Ovary (tissue), 3 donors: ENCODE data around the gene SLC38A11.

ENCODE experiments used
- CTCF ChIP-seq, 3 donors: fragments of 450-650 bp in 2 of 3; fragments of 200-600 bp in 1 of 3; IDR thresholded peaks; one replicate each; pipeline versions ENCODE4 v1.5.1 to v1.8.0; 2016 to 2022; ENCODE audit warnings: antibody characterized with exemption in 3 of 3, mild to moderate bottlenecking in 1 of 3
- EP300 ChIP-seq: sonication (generic); formaldehyde crosslinking; IDR thresholded peaks from one replicate; pipeline ENCODE4 v1.6.1; 2017; ENCODE audit warnings: antibody characterized with exemption
- POLR2A ChIP-seq: fragments of 450-650 bp; IDR thresholded peaks from one replicate; pipeline ENCODE4 v1.6.1; 2017; ENCODE audit warnings: antibody characterized with exemption, mild to moderate bottlenecking, moderate library complexity
- donor health status: DM: no; HTN: no; CAD: no.

GRCh38 chr2:165002638-165003037 is 47.3 kb upstream of the SLC38A11 start:
- TF ChIP-seq POLR2A (no peak), CTCF (IDR thresholded peaks at IDR 0.05) (no peak), EP300 (no peak)
